ENCODE data around the gene MAP2K5. TPM values are rescaled to one million over a fixed set of nuclear protein-coding genes. Genes with fewer than 3 reads are reported as not detected.

MAP2K5 gene
- total and polyA plus RNA-seq, 4 donors: 3.8 to 6.4 (median 5.6) TPM

- no peaks in the 10 kb centered on the region for H3K4me1 ChIP-seq (ENCODE audit: control insufficient read depth in 4 of 4, insufficient read depth in 4 of 4, low read length in 3 of 4)
- DNase-seq (ENCODE audit: low spot score): no peak
- WGBS: 93% methylated on average over 2 of the region's 2 CpGs
These were observed 232.7 kb downstream of the MAP2K5 start for GRCh38 chr15:67775250-67775649.

More at GRCh38 chr15:67775250-67775649, 232.7 kb downstream of the MAP2K5 start:
- Histone ChIP-seq H3K36me3 (ENCODE audit: control insufficient read depth in 4 of 4, insufficient read depth in 3 of 4, low read depth in 1 of 4, low read length in 3 of 4) (no peaks in the 10 kb centered on the region), H3K27me3 (ENCODE audit: control insufficient read depth in 4 of 4, insufficient read depth in 4 of 4, low read length in 3 of 4) (no peaks in the 10 kb centered on the region), H3K4me3 (ENCODE audit: low read depth in 1 of 3, low read length in 3 of 3) (no peak overlapping the region), H3K9ac (ENCODE audit: low read depth in 1 of 2, low read length in 2 of 2) (no peak overlapping the region), H3K9me3 (ENCODE audit: control insufficient read depth in 4 of 4, low read length in 3 of 4) (no peaks in the 10 kb centered on the region), H3K27ac (ENCODE audit: low read depth in 1 of 2, low read length in 2 of 2) (no peak overlapping the region)
- TF ChIP-seq GABPA (IDR thresholded peaks at IDR 0.05 in 1 of 2, conservative IDR thresholded peaks at IDR 0.05 in 1 of 2) (no peak), YY1 (IDR thresholded peaks at IDR 0.05) (no peak), SP1 (IDR thresholded peaks at IDR 0.05) (no peak), RXRA (IDR thresholded peaks at IDR 0.05) (no peak), FOXA1 (IDR thresholded peaks at IDR 0.05) (no peak), EGR1 (IDR thresholded peaks at IDR 0.05; ENCODE audit: low read depth in 2 of 2) (no peak), HNF4G (IDR thresholded peaks at IDR 0.05) (no peak), FOXA2 (IDR thresholded peaks at IDR 0.05) (no peak), HNF4A (conservative IDR thresholded peaks at IDR 0.05) (no peak), ATF3 (IDR thresholded peaks at IDR 0.05) (no peak), RAD21 (IDR thresholded peaks at IDR 0.05) (no peak), TAF1 (conservative IDR thresholded peaks at IDR 0.05) (no peak)
- TF ChIP-seq, protein P1, sequence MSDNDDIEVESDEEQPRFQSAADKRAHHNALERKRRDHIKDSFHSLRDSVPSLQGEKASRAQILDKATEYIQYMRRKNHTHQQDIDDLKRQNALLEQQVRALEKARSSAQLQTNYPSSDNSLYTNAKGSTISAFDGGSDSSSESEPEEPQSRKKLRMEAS (IDR thresholded peaks at IDR 0.05): no peak
- TF ChIP-seq, protein P2, sequence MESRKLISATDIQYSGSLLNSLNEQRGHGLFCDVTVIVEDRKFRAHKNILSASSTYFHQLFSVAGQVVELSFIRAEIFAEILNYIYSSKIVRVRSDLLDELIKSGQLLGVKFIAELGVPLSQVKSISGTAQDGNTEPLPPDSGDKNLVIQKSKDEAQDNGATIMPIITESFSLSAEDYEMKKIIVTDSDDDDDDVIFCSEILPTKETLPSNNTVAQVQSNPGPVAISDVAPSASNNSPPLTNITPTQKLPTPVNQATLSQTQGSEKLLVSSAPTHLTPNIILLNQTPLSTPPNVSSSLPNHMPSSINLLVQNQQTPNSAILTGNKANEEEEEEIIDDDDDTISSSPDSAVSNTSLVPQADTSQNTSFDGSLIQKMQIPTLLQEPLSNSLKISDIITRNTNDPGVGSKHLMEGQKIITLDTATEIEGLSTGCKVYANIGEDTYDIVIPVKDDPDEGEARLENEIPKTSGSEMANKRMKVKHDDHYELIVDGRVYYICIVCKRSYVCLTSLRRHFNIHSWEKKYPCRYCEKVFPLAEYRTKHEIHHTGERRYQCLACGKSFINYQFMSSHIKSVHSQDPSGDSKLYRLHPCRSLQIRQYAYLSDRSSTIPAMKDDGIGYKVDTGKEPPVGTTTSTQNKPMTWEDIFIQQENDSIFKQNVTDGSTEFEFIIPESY (IDR thresholded peaks at IDR 0.05): no peak
- TF ChIP-seq, protein P3, sequence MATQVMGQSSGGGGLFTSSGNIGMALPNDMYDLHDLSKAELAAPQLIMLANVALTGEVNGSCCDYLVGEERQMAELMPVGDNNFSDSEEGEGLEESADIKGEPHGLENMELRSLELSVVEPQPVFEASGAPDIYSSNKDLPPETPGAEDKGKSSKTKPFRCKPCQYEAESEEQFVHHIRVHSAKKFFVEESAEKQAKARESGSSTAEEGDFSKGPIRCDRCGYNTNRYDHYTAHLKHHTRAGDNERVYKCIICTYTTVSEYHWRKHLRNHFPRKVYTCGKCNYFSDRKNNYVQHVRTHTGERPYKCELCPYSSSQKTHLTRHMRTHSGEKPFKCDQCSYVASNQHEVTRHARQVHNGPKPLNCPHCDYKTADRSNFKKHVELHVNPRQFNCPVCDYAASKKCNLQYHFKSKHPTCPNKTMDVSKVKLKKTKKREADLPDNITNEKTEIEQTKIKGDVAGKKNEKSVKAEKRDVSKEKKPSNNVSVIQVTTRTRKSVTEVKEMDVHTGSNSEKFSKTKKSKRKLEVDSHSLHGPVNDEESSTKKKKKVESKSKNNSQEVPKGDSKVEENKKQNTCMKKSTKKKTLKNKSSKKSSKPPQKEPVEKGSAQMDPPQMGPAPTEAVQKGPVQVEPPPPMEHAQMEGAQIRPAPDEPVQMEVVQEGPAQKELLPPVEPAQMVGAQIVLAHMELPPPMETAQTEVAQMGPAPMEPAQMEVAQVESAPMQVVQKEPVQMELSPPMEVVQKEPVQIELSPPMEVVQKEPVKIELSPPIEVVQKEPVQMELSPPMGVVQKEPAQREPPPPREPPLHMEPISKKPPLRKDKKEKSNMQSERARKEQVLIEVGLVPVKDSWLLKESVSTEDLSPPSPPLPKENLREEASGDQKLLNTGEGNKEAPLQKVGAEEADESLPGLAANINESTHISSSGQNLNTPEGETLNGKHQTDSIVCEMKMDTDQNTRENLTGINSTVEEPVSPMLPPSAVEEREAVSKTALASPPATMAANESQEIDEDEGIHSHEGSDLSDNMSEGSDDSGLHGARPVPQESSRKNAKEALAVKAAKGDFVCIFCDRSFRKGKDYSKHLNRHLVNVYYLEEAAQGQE (IDR thresholded peaks at IDR 0.05): no peak
- TF ChIP-seq, protein P4, sequence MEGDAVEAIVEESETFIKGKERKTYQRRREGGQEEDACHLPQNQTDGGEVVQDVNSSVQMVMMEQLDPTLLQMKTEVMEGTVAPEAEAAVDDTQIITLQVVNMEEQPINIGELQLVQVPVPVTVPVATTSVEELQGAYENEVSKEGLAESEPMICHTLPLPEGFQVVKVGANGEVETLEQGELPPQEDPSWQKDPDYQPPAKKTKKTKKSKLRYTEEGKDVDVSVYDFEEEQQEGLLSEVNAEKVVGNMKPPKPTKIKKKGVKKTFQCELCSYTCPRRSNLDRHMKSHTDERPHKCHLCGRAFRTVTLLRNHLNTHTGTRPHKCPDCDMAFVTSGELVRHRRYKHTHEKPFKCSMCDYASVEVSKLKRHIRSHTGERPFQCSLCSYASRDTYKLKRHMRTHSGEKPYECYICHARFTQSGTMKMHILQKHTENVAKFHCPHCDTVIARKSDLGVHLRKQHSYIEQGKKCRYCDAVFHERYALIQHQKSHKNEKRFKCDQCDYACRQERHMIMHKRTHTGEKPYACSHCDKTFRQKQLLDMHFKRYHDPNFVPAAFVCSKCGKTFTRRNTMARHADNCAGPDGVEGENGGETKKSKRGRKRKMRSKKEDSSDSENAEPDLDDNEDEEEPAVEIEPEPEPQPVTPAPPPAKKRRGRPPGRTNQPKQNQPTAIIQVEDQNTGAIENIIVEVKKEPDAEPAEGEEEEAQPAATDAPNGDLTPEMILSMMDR (IDR thresholded peaks at IDR 0.05; ENCODE audit: low read depth, low read length, missing input control): no peak

Measured in liver (tissue), 9 donors.